GM21447 (cell line): ENCODE data around the gene RAB30.

Source experiments
- ATAC-seq: cut with Tn5 transposase; IDR thresholded peaks from one replicate; pipeline ENCODE4 v1.9.1; 2021; ENCODE audit not compliant: unreplicated experiment

RAB30 gene

GRCh38 chr11:83041126-83041525 is 30.6 kb downstream of the RAB30 start:
- no peak for ATAC-seq

GRCh38 chr11:83039566-83039965 is 32.1 kb downstream of the RAB30 start:
- ATAC-seq = no peak

GRCh38 chr11:83037877-83038276 is 33.8 kb downstream of the RAB30 start:
- ATAC-seq = no peak

- ATAC-seq = no peak
Measured at GRCh38 chr11:83036701-83037100, 35.0 kb downstream of the RAB30 start.

- peak; percentile 52 for ATAC-seq
Measured at GRCh38 chr11:83035070-83035854, 36.4 kb downstream of the RAB30 start.

- ATAC-seq = no peak
Measured at GRCh38 chr11:83034673-83035014, 37.1 kb downstream of the RAB30 start.

- ATAC-seq = no peak
Measured at GRCh38 chr11:83033972-83034672, 37.6 kb downstream of the RAB30 start.

- no peak for ATAC-seq
Measured at GRCh38 chr11:83033371-83033770, 38.3 kb downstream of the RAB30 start.

- ATAC-seq = no peak
Measured at GRCh38 chr11:83031127-83031526, 40.6 kb downstream of the RAB30 start.

- ATAC-seq = no peak
Measured at GRCh38 chr11:83027794-83028193, 43.9 kb downstream of the RAB30 start.

GRCh38 chr11:83027289-83027688 is 44.4 kb downstream of the RAB30 start:
- ATAC-seq = no peak

- no peak for ATAC-seq
Measured at GRCh38 chr11:83026229-83026628, 45.5 kb downstream of the RAB30 start.

GRCh38 chr11:83025267-83025704 is 46.4 kb downstream of the RAB30 start:
- no peak for ATAC-seq

- ATAC-seq = no peak
Measured at GRCh38 chr11:83024270-83024854, 47.3 kb downstream of the RAB30 start.

GRCh38 chr11:83023410-83023809 is 48.3 kb downstream of the RAB30 start:
- ATAC-seq = no peak

GRCh38 chr11:83021780-83022125 is 49.9 kb downstream of the RAB30 start:
- no peak for ATAC-seq

- ATAC-seq = no peak
Measured at GRCh38 chr11:83020942-83021779, 50.5 kb downstream of the RAB30 start.

- ATAC-seq = no peak
Measured at GRCh38 chr11:83019888-83020579, 51.7 kb downstream of the RAB30 start.

GRCh38 chr11:83014951-83015350 is 56.7 kb downstream of the RAB30 start:
- no peak for ATAC-seq

GRCh38 chr11:83012168-83013067 is 59.3 kb downstream of the RAB30 start:
- no peak for ATAC-seq
